DND-41 (cell line): ENCODE measurements around the gene NCLN.

Source experiments
- ATAC-seq: fragments of 200-7000 bp; cut with Tn5 transposase; 3 replicates; pipeline ENCODE4 v1.9.1; 2021; ENCODE audit warnings: low read depth; ENCODE audit not compliant: insufficient read depth
- DNase-seq: peaks from one replicate; pipeline ENCODE4 v3.0.0-alpha.2; 2020
- H2AFZ ChIP-seq: 2 replicates; pipeline ENCODE4 v1.6.0; 2012; ENCODE audit warnings: low read depth, low read length
- H3K27ac ChIP-seq: 2 replicates; pipeline ENCODE4 v1.5.1; 2012; ENCODE audit warnings: low read length, inconsistent platforms
- H3K27me3 ChIP-seq: fragments of 200-600 bp; sonication (generic); 2 replicates; pipeline ENCODE4 v1.6.0; 2012; ENCODE audit warnings: low read length, mild to moderate bottlenecking, inconsistent platforms; ENCODE audit not compliant: insufficient read depth, poor library complexity
- H3K36me3 ChIP-seq: 2 replicates; pipeline ENCODE4 v1.5.1; 2012; ENCODE audit warnings: low read length, inconsistent platforms; ENCODE audit not compliant: insufficient read depth
- H3K4me1 ChIP-seq: 2 replicates; pipeline ENCODE4 v1.5.1; 2012; ENCODE audit warnings: mild to moderate bottlenecking, low read length; ENCODE audit not compliant: insufficient read depth
- H3K4me2 ChIP-seq: 2 replicates; pipeline ENCODE4 v1.6.0; 2012; ENCODE audit warnings: mild to moderate bottlenecking, moderate library complexity, low read length, inconsistent platforms; ENCODE audit not compliant: insufficient read depth
- H3K4me3 ChIP-seq, 2 experiments: fragments of 200-600 bp in 1 of 2; shearing (Covaris generic) in 1 of 2; 2 replicates each; pipeline ENCODE4 v1.5.1; 2012 to 2016; ENCODE audit warnings: inconsistent platforms in 2 of 2, low read length in 2 of 2, mild to moderate bottlenecking in 2 of 2, low read depth in 1 of 2, moderate library complexity in 1 of 2
- H3K79me2 ChIP-seq: 2 replicates; pipeline ENCODE4 v1.6.0; 2012; ENCODE audit warnings: low read length, inconsistent platforms; ENCODE audit not compliant: insufficient read depth
- H3K9ac ChIP-seq: 2 replicates; pipeline ENCODE4 v1.6.0; 2012; ENCODE audit warnings: low read depth, mild to moderate bottlenecking, inconsistent platforms, low read length, moderate library complexity
- H3K9me3 ChIP-seq: 2 replicates; pipeline ENCODE4 v1.5.1; 2012; ENCODE audit warnings: low read length, moderate library complexity, mild to moderate bottlenecking, inconsistent platforms; ENCODE audit not compliant: insufficient read depth, severe bottlenecking
- H4K20me1 ChIP-seq: 2 replicates; pipeline ENCODE4 v1.6.0; 2012; ENCODE audit warnings: low read length; ENCODE audit not compliant: insufficient read depth
- CTCF ChIP-seq: IDR thresholded peaks from 2 replicates; pipeline ENCODE4 v1.5.1; 2012; ENCODE audit warnings: borderline replicate concordance, low read length, moderate library complexity, mild to moderate bottlenecking; ENCODE audit not compliant: poor library complexity, severe bottlenecking; ENCODE audit errors: extremely low read depth
- EZH2 ChIP-seq: IDR thresholded peaks from 3 replicates; pipeline ENCODE4 v1.6.1; 2012; ENCODE audit warnings: borderline replicate concordance, low read depth, mild to moderate bottlenecking, moderate library complexity, low read length, inconsistent platforms; ENCODE audit not compliant: severe bottlenecking

Gene NCLN

GRCh38 chr19:3239367-3239766 lies 53.6 kb downstream of the NCLN start:
- Histone ChIP-seq H3K36me3 (no peaks in the 10 kb centered on the region), H3K27me3 (no peaks in the 10 kb centered on the region), H3K4me2 (no peak overlapping the region), H3K4me3 (no peak overlapping the region), H3K27ac (no peak overlapping the region), H4K20me1 (peaks cover 12% of the 10 kb centered on the region), H3K9ac (no peak overlapping the region), H3K9me3 (no peaks in the 10 kb centered on the region), H3K4me1 (no peaks in the 10 kb centered on the region; the same call in 1 of the 2 replicates), H3K79me2 (no peaks in the 10 kb centered on the region), H2AFZ (no peak overlapping the region)
- DNase-seq (no peak), ATAC-seq (no peak)
- TF ChIP-seq CTCF, result no peak
- TF ChIP-seq EZH2, result no peak

- TF ChIP-seq EZH2, result no peak
- TF ChIP-seq CTCF, result no peak
- H3K9ac ChIP-seq, result no peak overlapping the region
- peaks cover 12% of the 10 kb centered on the region for H4K20me1 ChIP-seq
- H3K27ac ChIP-seq, result no peak overlapping the region
- no peaks in the 10 kb centered on the region for H3K79me2 ChIP-seq
- H3K4me3 ChIP-seq, result no peak overlapping the region
- H3K4me2 ChIP-seq, result no peak overlapping the region
- ATAC-seq, result peak; percentile 93
- H3K4me1 ChIP-seq, result no peaks in the 10 kb centered on the region; the same call in 1 of the 2 replicates
- H3K36me3 ChIP-seq, result no peaks in the 10 kb centered on the region
- H3K27me3 ChIP-seq, result no peaks in the 10 kb centered on the region
- H3K9me3 ChIP-seq, result no peaks in the 10 kb centered on the region
- H2AFZ ChIP-seq, result no peak overlapping the region
- peak; percentile 84 for DNase-seq
These were observed 58.3 kb downstream of the NCLN start for GRCh38 chr19:3243819-3244700.

- no peaks in the 10 kb centered on the region for H3K36me3 ChIP-seq
- H3K4me2 ChIP-seq, result no peak overlapping the region
- H3K4me3 ChIP-seq, result no peak overlapping the region
- ATAC-seq (no peak), DNase-seq (no peak)
- no peak overlapping the region for H3K9ac ChIP-seq
- no peaks in the 10 kb centered on the region; the same call in 1 of the 2 replicates for H3K4me1 ChIP-seq
- no peak overlapping the region for H2AFZ ChIP-seq
- no peaks in the 10 kb centered on the region for H3K9me3 ChIP-seq
- no peak for TF ChIP-seq EZH2
- no peak for TF ChIP-seq CTCF
- no peak overlapping the region for H3K27ac ChIP-seq
- H3K27me3 ChIP-seq, result no peaks in the 10 kb centered on the region
- peaks cover 16% of the 10 kb centered on the region for H4K20me1 ChIP-seq
- no peaks in the 10 kb centered on the region for H3K79me2 ChIP-seq
These were observed 59.3 kb downstream of the NCLN start for GRCh38 chr19:3245050-3245449.
